Esophagus muscularis mucosa (tissue), 4 donors: ENCODE data around the gene NGEF.

Experiments
- EP300 ChIP-seq: sonication (generic); formaldehyde crosslinking; IDR thresholded peaks from one replicate; pipeline ENCODE4 v1.6.1; 2017; ENCODE audit warnings: antibody characterized with exemption
- POLR2A ChIP-seq: fragments of 450-650 bp; IDR thresholded peaks from one replicate; pipeline ENCODE4 v1.6.1; 2017; ENCODE audit warnings: antibody characterized with exemption, moderate library complexity, mild to moderate bottlenecking, low read depth
- POLR2AphosphoS5 ChIP-seq, 2 donors: sonication (generic); formaldehyde crosslinking; IDR thresholded peaks; one replicate each; pipeline ENCODE4 v1.6.1; 2017; ENCODE audit warnings: antibody characterized with exemption in 2 of 2
- TF ChIP-seq, protein P1 (sequence below), 3 experiments: fragments of 200-600 bp in 2 of 3; fragments of 450-650 bp in 1 of 3; sonication (generic) in 2 of 3; IDR thresholded peaks; one replicate each; pipeline ENCODE4 v1.5.1; 2017 to 2019; ENCODE audit warnings: antibody characterized with exemption in 3 of 3, mild to moderate bottlenecking in 2 of 3, moderate library complexity in 1 of 3

DNA sequence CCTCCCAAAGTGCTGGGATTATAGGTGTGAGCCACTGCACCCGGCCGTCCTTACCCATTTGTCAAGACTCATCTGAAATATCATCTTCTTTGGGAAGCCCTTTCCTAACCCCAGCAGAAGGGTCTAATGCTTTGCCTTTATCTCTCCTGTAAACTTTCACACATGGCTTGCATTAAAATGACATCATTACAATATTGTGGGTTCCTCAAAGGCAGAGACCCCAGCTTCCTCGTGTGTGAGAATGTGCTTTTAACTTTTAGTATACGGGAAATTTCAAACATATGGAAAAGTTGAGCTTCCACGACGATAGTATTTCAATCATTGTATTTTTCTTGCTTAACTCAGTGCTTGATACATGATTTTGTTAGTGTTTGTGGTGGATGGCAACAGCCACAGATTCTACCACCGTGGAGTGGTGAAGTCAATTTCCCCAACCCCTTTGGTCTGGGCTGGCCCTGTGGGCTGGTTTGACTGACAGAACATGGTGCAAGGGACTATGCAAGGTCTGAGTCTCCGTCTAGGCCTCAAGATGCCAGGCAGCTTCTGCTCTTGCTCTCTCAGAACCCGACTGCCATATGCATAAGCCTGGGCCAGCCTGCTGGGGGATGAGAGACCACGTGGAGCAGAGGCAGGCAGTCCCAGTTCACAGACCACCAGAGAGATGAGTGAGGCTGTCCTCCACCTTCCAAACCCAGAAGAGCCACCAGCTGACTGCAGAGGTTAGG lies 39.9 kb downstream of the NGEF start:
- TF ChIP-seq, protein P1, sequence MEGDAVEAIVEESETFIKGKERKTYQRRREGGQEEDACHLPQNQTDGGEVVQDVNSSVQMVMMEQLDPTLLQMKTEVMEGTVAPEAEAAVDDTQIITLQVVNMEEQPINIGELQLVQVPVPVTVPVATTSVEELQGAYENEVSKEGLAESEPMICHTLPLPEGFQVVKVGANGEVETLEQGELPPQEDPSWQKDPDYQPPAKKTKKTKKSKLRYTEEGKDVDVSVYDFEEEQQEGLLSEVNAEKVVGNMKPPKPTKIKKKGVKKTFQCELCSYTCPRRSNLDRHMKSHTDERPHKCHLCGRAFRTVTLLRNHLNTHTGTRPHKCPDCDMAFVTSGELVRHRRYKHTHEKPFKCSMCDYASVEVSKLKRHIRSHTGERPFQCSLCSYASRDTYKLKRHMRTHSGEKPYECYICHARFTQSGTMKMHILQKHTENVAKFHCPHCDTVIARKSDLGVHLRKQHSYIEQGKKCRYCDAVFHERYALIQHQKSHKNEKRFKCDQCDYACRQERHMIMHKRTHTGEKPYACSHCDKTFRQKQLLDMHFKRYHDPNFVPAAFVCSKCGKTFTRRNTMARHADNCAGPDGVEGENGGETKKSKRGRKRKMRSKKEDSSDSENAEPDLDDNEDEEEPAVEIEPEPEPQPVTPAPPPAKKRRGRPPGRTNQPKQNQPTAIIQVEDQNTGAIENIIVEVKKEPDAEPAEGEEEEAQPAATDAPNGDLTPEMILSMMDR (IDR thresholded peaks at IDR 0.05), result no peak
- TF ChIP-seq POLR2A, result no peak
- TF ChIP-seq EP300, result no peak
- no peak for TF ChIP-seq POLR2AphosphoS5 (IDR thresholded peaks at IDR 0.05)
